HepG2 (cell line): ENCODE results near the gene RAB38. TPM values are rescaled to one million over a fixed set of nuclear protein-coding genes. Genes with fewer than 3 reads are reported as not detected.

Source experiments
- ATAC-seq: fragments of 200-7000 bp; cut with Tn5 transposase; 3 replicates; pipeline ENCODE4 v1.9.1; 2020; ENCODE audit warnings: mild to moderate bottlenecking, moderate library complexity
- BruUV-seq: library from RNA; stranded (reverse); fragments of 400-500 nt; replicated peaks from 2 replicates; lab custom pipeline; 2021; lab: Mats Ljungman, UMichigan
- CTCF ChIA-PET: fragments of 300-600 bp; formaldehyde crosslinking; extraction: SDS; loops from one replicate; lab custom pipeline; 2021; ENCODE audit warnings: low total read pairs, inconsistent platforms, low intra/inter-chr PET ratio; lab: Yijun Ruan, JAX
- POLR2A ChIA-PET: fragments of 350-600 bp; sonication (Branson Sonifier 250); formaldehyde crosslinking; loops from one replicate; lab custom pipeline; 2020; ENCODE audit warnings: antibody characterized with exemption, inconsistent platforms; lab: Yijun Ruan, JAX
- DNase-seq: peaks from one replicate; pipeline ENCODE4 v3.0.0-alpha.2; 2015; ENCODE audit warnings: low spot score
- FAIRE-seq: peaks from 3 replicates; lab custom pipeline; 2011; peaks lifted over from hg19 to GRCh38; lab: Jason Lieb, UNC
- H2AFZ ChIP-seq: one replicate; pipeline ENCODE4 v1.6.1; 2011; ENCODE audit warnings: low read length, inconsistent platforms
- H3K27ac ChIP-seq: fragments of 300-600 bp; 3 replicates; pipeline ENCODE4 v1.8.0; 2011; ENCODE audit warnings: mixed run types, mild to moderate bottlenecking, mixed read lengths, low read length, inconsistent platforms; ENCODE audit not compliant: insufficient read depth; ENCODE audit errors: extremely low read length
- H3K27me3 ChIP-seq, 2 experiments: fragments of 200-600 bp in 1 of 2; 2 replicates in 1 of 2; 3 replicates in 1 of 2; pipeline versions ENCODE4 v1.6.0 to v1.8.0; 2011; ENCODE audit warnings: low read length in 2 of 2, mild to moderate bottlenecking in 2 of 2, moderate library complexity in 2 of 2, inconsistent platforms in 1 of 2; ENCODE audit not compliant: insufficient read depth in 2 of 2, control insufficient read depth in 1 of 2
- H3K36me3 ChIP-seq, 2 experiments: fragments of 200-600 bp in 1 of 2; replicated peaks in 1 of 2; 2 replicates in 1 of 2; 3 replicates in 1 of 2; pipeline versions ENCODE4 v1.5.1 to v1.8.0; 2011; ENCODE audit warnings: low read length in 2 of 2, inconsistent platforms in 1 of 2; ENCODE audit not compliant: insufficient read depth in 2 of 2, control insufficient read depth in 1 of 2
- H3K4me1 ChIP-seq: 2 replicates; pipeline ENCODE4 v1.5.1; 2012; ENCODE audit warnings: low read length, inconsistent platforms; ENCODE audit not compliant: insufficient read depth
- H3K4me2 ChIP-seq: 2 replicates; pipeline ENCODE4 v1.6.0; 2011; ENCODE audit warnings: low read depth, low read length, inconsistent platforms
- H3K4me3 ChIP-seq, 3 experiments: fragments of 200-600 bp in 1 of 3; sonication (generic), shearing (Covaris generic) in 1 of 3; replicated peaks in 1 of 3; 2 replicates each; pipeline ENCODE4 v1.5.1; 2011 to 2016; ENCODE audit warnings: low read length in 3 of 3, inconsistent platforms in 2 of 3, low read depth in 2 of 3, mild to moderate bottlenecking in 2 of 3, control low read depth in 1 of 3, mixed read lengths in 1 of 3; ENCODE audit not compliant: insufficient read depth in 1 of 3
- H3K79me2 ChIP-seq: one replicate; pipeline ENCODE4 v1.6.1; 2011; ENCODE audit warnings: low read length, inconsistent platforms; ENCODE audit not compliant: insufficient read depth
- H3K9ac ChIP-seq: 2 replicates; pipeline ENCODE4 v1.6.0; 2011; ENCODE audit warnings: mild to moderate bottlenecking, low read depth, low read length, inconsistent platforms; ENCODE audit not compliant: insufficient read depth
- H3K9me3 ChIP-seq: 2 replicates; pipeline ENCODE4 v1.5.1; 2012; ENCODE audit warnings: mild to moderate bottlenecking, low read length
- H4K20me1 ChIP-seq: 2 replicates; pipeline ENCODE4 v1.6.0; 2011; ENCODE audit warnings: inconsistent platforms, mild to moderate bottlenecking, low read length, moderate library complexity; ENCODE audit not compliant: insufficient read depth
- ATF6 ChIP-seq: sonication (generic); formaldehyde crosslinking; conservative IDR thresholded peaks from 2 replicates; pipeline ENCODE4 v1.4.0; 2020; ENCODE audit warnings: missing genetic modification reagents
- CERS6 ChIP-seq: sonication (generic); formaldehyde crosslinking; IDR thresholded peaks from 2 replicates; pipeline ENCODE4 v1.5.0; 2020; ENCODE audit warnings: missing genetic modification reagents
- HNF1A ChIP-seq, 2 experiments: sonication (generic) in 1 of 2; formaldehyde crosslinking in 1 of 2; IDR thresholded peaks; 2 replicates each; pipeline versions ENCODE4 v1.4.0 to v1.6.1; 2016 to 2020; ENCODE audit warnings: borderline replicate concordance in 1 of 2, low read depth in 1 of 2, mild to moderate bottlenecking in 1 of 2, missing genetic modification reagents in 1 of 2
- PLSCR1 ChIP-seq: sonication (generic); formaldehyde crosslinking; IDR thresholded peaks from 2 replicates; pipeline ENCODE4 v1.5.0; 2020; ENCODE audit warnings: missing genetic modification reagents, mild to moderate bottlenecking, borderline replicate concordance
- PTBP1 ChIP-seq: fragments of 200-400 bp; formaldehyde crosslinking; IDR thresholded peaks from 2 replicates; pipeline ENCODE4 v1.6.1; 2018; ENCODE audit warnings: low read length, low read depth; ENCODE audit not compliant: poor library complexity, severe bottlenecking
- SCMH1 ChIP-seq: sonication (generic); formaldehyde crosslinking; IDR thresholded peaks from 2 replicates; pipeline ENCODE4 v1.9.0; 2021; ENCODE audit warnings: missing genetic modification reagents, mild to moderate bottlenecking, borderline replicate concordance
- SIN3A ChIP-seq: IDR thresholded peaks from 2 replicates; pipeline ENCODE4 v1.6.1; 2011; ENCODE audit warnings: low read depth, mild to moderate bottlenecking, control low read depth, low read length, borderline replicate concordance
- SSRP1 ChIP-seq: IDR thresholded peaks from 2 replicates; pipeline ENCODE4 v1.6.1; 2016; ENCODE audit warnings: control low read depth
- ZNF431 ChIP-seq: sonication (generic); formaldehyde crosslinking; IDR thresholded peaks from 2 replicates; pipeline ENCODE4 v1.9.0; 2022; ENCODE audit warnings: missing genetic modification reagents, low read depth, mild to moderate bottlenecking, borderline replicate concordance
- in situ Hi-C: cut with HindIII; loops from 2 replicates; pipeline ENCODE4 v1.10.0; 2017; ENCODE audit warnings: low pct_unique_long_range_greater_than_20kb; ENCODE audit not compliant: extremely low pct_ligation_motif_present
- intact Hi-C: fragments of 100-400 bp; cut with micrococcal nuclease; formaldehyde crosslinking; loops from one replicate; pipeline ENCODE4 v1.10.0; 2022; ENCODE audit not compliant: unreplicated experiment
- polyA plus RNA-seq, 8 experiments: library from polyadenylated mRNA; depleted of rRNA in 3 of 8; stranded (reverse) in 7 of 8; unstranded in 1 of 8; fragments of >200 nt; fragmentation: Illumina TruSeq in 4 of 8; extraction: Trizol in 4 of 8; gene quantifications; 2 replicates each; pipeline versions ENCODE4 v1.2.1 to v1.2.3, GENCODE V29; 2011 to 2016; ENCODE audit warnings: low read depth in 4 of 8, missing spikeins in 1 of 8, mixed read lengths in 1 of 8; ENCODE audit not compliant: insufficient read depth in 1 of 8
- total RNA-seq, 5 experiments: library from RNA; depleted of rRNA; stranded (reverse); fragments of >200 nt; fragmentation: Illumina TruSeq; extraction: Trizol; gene quantifications; 2 replicates each; pipeline ENCODE4 v1.2.3, GENCODE V29; 2016; ENCODE audit warnings: low read depth in 1 of 5
- TF ChIP-seq, protein P1 (sequence below): sonication (generic); formaldehyde crosslinking; IDR thresholded peaks from 2 replicates; pipeline ENCODE4 v1.5.0; 2020; ENCODE audit warnings: mild to moderate bottlenecking, missing genetic modification reagents
- TF ChIP-seq, protein P2 (sequence below): sonication (generic); formaldehyde crosslinking; IDR thresholded peaks from 2 replicates; pipeline ENCODE4 v1.5.0; 2020; ENCODE audit warnings: missing genetic modification reagents, mild to moderate bottlenecking, borderline replicate concordance

RAB38 gene
- total and polyA plus RNA-seq, 2 of the 13 experiments (the other 11 are each of a cell fraction or from before 2014, with no cell fraction given), result 0.13 to 0.30 TPM

DNA sequence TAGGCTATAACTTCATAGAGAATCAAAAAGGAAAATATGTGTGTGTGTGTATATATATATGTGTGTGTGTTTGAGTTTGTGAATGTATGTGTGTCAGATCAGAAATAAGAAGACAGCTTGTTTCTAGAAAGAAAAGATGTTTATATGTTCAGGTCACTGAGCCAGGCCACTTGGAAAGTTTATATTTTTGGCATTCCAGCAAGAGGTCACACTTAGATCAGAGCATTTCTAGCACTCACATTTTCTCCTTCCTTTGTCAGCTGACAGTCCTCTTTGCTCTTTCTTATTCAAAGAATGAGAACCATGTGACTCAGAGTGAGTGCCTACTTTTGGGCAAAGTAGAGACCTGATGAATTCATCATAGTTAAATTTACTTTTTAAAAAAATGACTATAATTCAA lies 22.9 kb downstream of the RAB38 start:
- Histone ChIP-seq H3K79me2 (no peaks in the 10 kb centered on the region), H3K9me3 (peaks cover 8% of the 10 kb centered on the region; the same call in 1 of the 2 replicates), H3K9ac (no peak overlapping the region), H2AFZ (no peak overlapping the region), H3K4me3 (no peak overlapping the region), H3K4me2 (no peak overlapping the region), H3K36me3 (no peaks in the 10 kb centered on the region), H4K20me1 (no peaks in the 10 kb centered on the region), H3K27ac (no peak overlapping the region), H3K4me1 (no peaks in the 10 kb centered on the region), H3K27me3 (no peaks in the 10 kb centered on the region)
- BruUV-seq, result no TSS peak
- ChIA-PET CTCF (no interaction called here), POLR2A (no interaction called here)
- no peak for ATAC-seq
- DNase-seq, result no peak
- no peak for FAIRE-seq
- intact Hi-C loops, result no loop called here
- in situ Hi-C loops, result no loop called here
- TF ChIP-seq PTBP1 (no peak), CERS6 (CRISPR knock-in tag) (no peak), HNF1A (IDR thresholded peaks at IDR 0.05; ENCODE audit: low read depth) (no peak), HNF1A (CRISPR knock-in tag; IDR thresholded peaks at IDR 0.05; ENCODE audit: borderline replicate concordance) (no peak), SIN3A (no peak), ATF6 (CRISPR knock-in tag) (no peak), SCMH1 (CRISPR knock-in tag) (no peak), SSRP1 (no peak), ZNF431 (CRISPR knock-in tag) (no peak), PLSCR1 (CRISPR knock-in tag) (no peak)
- TF ChIP-seq, protein P1, sequence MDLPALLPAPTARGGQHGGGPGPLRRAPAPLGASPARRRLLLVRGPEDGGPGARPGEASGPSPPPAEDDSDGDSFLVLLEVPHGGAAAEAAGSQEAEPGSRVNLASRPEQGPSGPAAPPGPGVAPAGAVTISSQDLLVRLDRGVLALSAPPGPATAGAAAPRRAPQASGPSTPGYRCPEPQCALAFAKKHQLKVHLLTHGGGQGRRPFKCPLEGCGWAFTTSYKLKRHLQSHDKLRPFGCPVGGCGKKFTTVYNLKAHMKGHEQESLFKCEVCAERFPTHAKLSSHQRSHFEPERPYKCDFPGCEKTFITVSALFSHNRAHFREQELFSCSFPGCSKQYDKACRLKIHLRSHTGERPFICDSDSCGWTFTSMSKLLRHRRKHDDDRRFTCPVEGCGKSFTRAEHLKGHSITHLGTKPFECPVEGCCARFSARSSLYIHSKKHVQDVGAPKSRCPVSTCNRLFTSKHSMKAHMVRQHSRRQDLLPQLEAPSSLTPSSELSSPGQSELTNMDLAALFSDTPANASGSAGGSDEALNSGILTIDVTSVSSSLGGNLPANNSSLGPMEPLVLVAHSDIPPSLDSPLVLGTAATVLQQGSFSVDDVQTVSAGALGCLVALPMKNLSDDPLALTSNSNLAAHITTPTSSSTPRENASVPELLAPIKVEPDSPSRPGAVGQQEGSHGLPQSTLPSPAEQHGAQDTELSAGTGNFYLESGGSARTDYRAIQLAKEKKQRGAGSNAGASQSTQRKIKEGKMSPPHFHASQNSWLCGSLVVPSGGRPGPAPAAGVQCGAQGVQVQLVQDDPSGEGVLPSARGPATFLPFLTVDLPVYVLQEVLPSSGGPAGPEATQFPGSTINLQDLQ (CRISPR knock-in tag), result no peak
- TF ChIP-seq, protein P2, sequence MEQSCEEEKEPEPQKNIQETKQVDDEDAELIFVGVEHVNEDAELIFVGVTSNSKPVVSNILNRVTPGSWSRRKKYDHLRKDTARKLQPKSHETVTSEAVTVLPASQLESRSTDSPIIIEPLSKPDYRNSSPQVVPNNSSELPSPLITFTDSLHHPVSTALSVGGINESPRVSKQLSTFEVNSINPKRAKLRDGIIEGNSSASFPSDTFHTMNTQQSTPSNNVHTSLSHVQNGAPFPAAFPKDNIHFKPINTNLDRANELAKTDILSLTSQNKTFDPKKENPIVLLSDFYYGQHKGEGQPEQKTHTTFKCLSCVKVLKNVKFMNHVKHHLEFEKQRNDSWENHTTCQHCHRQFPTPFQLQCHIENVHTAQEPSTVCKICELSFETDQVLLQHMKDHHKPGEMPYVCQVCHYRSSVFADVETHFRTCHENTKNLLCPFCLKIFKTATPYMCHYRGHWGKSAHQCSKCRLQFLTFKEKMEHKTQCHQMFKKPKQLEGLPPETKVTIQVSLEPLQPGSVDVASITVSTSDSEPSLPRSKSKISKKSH, result no peak
